Measurements from ENCODE around the gene CDRT4. TPM values are rescaled to one million over a fixed set of nuclear protein-coding genes. Genes with fewer than 3 reads are reported as not detected.
"Not testable (repeated sequence)": the region's sequence is repeated elsewhere in the genome, so short reads cannot be mapped to it uniquely, and the experiment has no call there.

Gene CDRT4
- total RNA-seq, 1 donor: 6.5 TPM

- no peak overlapping the region for H3K4me3 ChIP-seq (ENCODE audit: low read depth, low read length)
- TF ChIP-seq CTCF (IDR thresholded peaks at IDR 0.05; ENCODE audit: insufficient read depth, low read depth, low read length): no peak
- DNase-seq (ENCODE audit: low read depth): no peak
These were observed 21.4 kb downstream of the CDRT4 start for GRCh38 chr17:15446036-15446435.

DNA sequence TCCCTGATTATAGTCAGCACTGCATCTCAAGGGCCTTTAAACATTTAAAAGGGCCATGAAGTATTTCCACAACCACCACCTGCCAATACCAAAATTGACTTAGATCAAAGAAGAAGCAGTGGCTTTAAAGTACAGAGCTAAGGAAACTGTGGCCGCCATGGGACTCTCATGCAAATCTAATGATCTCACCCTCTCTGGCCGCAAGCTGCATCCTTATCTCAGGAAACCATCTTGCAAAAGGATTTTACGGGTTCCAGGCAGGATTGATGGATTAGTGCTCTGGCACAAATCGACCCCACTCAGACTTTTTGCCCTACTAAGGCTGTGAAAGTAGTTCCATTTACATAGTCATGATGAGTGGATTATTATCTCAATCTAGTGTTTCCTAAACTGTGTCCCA, 22.6 kb downstream of the CDRT4 start:
- DNase-seq (ENCODE audit: low read depth): peak; percentile 94
- TF ChIP-seq CTCF (IDR thresholded peaks at IDR 0.05; ENCODE audit: insufficient read depth, low read depth, low read length): no peak
- no peak overlapping the region for H3K4me3 ChIP-seq (ENCODE audit: low read depth, low read length)

GRCh38 chr17:15442311-15443180, 24.9 kb downstream of the CDRT4 start:
- TF ChIP-seq CTCF (IDR thresholded peaks at IDR 0.05; ENCODE audit: insufficient read depth, low read depth, low read length): no peak
- no peak for DNase-seq (ENCODE audit: low read depth)
- no peak overlapping the region for H3K4me3 ChIP-seq (ENCODE audit: low read depth, low read length)

- no peak for TF ChIP-seq CTCF (IDR thresholded peaks at IDR 0.05; ENCODE audit: insufficient read depth, low read depth, low read length)
- DNase-seq (ENCODE audit: low read depth): peak; percentile 95
- no peak overlapping the region for H3K4me3 ChIP-seq (ENCODE audit: low read depth, low read length)
These were observed 26.1 kb downstream of the CDRT4 start for GRCh38 chr17:15441315-15441714.

- no peak for TF ChIP-seq CTCF (IDR thresholded peaks at IDR 0.05; ENCODE audit: insufficient read depth, low read depth, low read length)
- no peak for DNase-seq (ENCODE audit: low read depth)
- H3K4me3 ChIP-seq (ENCODE audit: low read depth, low read length): no peak overlapping the region
These were observed 27.1 kb downstream of the CDRT4 start for GRCh38 chr17:15440347-15440746.

GRCh38 chr17:15439205-15439985, 28.0 kb downstream of the CDRT4 start:
- peak; percentile 48 for DNase-seq (ENCODE audit: low read depth)
- not testable (repeated sequence) for H3K4me3 ChIP-seq (ENCODE audit: low read depth, low read length)

DNA sequence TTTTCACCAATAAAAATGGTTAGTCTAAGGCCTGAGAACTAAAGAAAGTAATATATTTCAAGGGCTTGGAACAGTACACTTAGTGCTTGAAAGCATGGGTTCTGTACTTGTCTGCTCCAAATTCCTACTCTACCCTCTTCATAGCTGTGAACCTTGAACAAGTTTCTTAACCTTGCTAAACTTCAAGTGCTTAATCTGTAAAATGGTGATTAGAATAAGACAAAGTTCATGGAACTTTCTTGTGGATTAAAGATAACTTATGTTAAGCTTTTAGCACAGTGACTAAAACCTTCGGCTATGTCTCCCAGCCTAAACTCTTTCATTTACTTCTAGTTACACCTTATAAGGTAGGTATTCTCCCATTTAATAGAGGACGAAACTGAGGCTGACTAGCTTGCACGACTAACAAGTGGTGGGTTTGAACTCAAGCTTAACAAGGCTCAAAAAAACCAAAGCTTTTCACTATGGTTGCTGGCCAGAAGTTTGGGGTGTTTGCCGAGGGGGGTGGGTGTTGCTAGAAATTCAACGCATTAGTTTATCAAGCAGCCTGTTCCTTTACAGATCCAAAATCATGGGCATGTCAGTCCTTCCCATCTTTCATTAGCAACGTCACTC, 28.8 kb downstream of the CDRT4 start:
- DNase-seq (ENCODE audit: low read depth): no peak
- no peak for TF ChIP-seq CTCF (IDR thresholded peaks at IDR 0.05; ENCODE audit: insufficient read depth, low read depth, low read length)
- H3K4me3 ChIP-seq (ENCODE audit: low read depth, low read length): no peak overlapping the region

All from fibroblast of villous mesenchyme (primary cell).